HG02852 (cell line): ENCODE measurements around the gene ABCC8.

Experiments
- ATAC-seq: cut with Tn5 transposase; IDR thresholded peaks from one replicate; pipeline ENCODE4 v1.9.1; 2021; ENCODE audit warnings: mild to moderate bottlenecking, moderate library complexity; ENCODE audit not compliant: unreplicated experiment

ABCC8 gene

DNA sequence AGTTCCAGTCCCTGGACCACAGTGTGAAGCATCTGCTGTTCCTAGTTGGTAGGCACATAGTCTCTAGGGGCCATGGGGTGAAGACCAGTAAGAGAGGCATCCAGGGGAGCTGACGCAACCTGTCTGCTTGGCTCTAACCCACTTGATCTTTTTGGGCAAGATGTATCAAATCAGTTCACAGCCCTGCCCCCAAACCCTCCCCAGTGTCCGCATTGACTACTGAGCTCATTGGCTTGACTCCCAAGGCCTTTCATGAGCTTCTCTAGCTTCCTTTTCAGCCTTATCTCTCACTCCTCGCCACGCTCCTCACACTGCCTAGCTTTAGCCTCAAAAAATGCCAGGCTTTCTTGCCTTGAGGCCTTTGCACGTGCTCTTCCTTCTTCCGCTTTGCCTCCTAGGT is 29.7 kb upstream of the ABCC8 start:
- ATAC-seq: no peak

DNA sequence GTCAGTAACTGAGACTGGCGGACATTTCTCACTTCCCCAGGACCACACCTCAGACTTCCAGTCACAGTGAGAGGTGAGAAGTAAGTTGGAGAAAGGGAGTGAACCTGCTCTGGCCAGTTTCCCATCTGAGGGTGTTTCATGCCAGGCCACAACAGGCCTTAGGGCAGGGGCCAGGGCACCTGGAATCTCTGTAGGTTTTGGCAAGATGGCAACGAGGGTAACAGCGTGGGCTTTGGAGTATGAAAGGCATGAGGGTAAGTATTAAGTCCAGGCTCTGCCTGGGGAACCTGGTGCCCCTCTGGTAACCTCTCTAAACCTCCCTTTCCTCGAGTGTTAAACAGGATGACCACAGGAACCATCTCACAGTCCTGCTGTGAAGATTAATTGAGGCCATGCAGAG is 28.5 kb upstream of the ABCC8 start:
- no peak for ATAC-seq

DNA sequence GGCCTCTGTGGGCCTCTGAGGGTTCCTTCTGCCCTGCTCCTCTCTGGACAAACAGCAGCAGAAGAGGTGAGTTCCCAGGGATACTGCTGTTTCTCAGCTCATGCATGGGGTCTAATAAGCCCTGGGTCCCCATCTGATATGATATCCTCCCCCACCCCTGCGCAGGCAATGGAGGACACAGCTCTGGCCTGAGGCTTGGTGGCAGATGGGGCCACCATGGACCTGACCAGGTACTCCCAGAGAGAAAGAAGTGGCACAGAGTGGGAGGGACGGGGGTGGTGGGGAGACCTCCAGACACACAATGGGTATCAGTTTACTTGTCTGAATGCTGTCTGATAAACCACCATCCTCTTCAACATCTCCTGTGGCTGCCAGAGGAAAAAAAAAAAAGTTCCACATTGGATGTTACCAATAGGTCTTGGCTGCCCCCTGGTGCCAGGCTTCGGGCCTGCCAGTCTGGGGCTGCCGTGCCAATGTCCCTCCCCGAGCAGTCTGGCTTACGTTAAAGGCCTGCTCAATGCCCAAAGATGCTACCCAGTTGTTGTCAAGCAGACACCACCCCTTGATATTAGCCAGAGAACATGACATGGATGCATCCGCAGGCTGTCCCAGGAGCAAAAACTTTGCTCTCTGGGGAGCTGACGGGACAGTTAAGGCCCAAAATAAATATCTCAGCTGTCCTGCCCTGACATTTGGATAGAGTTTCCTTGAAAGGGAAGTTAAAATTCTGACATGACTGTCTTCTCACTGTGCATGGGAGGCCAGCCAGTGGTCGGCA is 27.9 kb upstream of the ABCC8 start:
- ATAC-seq: peak; percentile 62

DNA sequence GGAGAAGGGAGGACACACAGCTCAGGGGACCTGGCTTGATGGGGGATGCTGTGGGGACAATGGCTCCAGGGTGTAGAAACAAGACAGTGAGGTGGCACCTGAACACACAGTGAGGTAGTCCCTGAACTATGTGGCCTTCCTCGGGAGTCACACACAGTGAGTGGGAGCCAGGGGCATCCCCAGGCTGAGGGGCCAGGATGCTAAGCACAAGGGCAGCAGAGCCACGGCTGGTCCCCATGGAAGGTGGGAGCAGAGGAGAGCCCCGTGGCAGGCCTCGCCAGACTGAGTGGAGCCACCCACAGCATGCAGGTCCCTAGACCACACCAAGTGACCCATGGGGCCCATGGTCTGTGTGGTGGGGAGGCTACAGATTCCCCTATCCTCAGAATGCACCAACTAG is 26.0 kb upstream of the ABCC8 start:
- no peak for ATAC-seq

DNA sequence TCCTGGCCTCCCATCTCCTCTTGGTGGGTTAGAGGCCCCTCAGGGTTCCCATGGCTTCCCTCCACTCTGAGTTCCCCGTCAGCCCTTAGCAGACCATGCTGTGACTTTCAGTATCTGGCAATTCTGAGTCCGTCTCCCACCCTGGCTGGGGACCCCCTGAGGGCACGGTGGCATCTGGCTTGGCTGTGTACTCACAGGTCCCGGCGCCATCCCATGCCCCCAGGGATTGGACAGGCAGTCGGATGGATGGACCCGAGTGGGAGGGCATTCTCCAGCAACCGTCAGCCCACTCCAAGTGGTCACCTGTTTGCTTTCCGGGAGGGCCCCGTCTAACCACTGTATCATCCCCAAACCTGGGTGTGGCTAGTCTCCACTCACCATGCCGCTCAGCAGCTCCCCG is 24.0 kb upstream of the ABCC8 start:
- ATAC-seq: no peak

DNA sequence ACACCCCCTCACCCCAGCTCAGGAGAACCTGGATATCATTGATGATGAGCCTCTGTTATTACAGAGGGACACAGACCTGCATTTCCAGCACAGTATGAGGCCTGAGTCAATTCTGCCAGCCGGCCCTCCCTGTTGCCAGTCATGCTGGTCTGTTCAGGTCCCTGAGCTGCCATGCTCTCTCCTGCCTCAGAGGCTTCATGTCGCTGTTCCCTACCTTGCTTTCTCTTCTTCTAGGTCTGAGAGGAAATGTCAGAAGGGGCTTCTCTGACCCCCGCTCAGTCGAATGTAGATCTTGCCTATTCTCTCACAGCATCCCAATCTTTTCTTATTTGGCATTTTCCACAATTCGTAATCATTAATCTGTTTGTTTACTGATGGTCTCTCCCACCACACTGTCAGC is 21.8 kb upstream of the ABCC8 start:
- ATAC-seq: no peak

DNA sequence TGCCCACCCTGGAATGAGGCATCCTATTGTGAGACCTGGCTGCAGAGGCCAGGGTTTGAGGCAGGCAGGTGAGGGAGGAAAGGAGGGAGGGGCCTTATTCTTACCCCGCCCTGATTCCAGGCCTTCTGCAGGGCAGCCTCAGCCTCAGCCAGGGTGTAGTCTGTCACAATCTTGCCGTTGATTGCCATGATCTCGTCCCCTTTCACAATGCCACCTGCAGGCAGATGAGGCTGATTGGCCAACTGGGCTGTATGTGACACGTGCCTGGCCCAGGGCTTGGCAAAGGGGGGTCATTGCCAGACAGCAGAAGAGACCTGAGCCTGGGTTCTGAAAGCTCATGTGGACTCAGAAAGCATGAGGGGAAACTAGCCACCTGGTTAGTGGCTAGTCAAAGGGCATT is 21.4 kb upstream of the ABCC8 start:
- peak; percentile 7 for ATAC-seq

DNA sequence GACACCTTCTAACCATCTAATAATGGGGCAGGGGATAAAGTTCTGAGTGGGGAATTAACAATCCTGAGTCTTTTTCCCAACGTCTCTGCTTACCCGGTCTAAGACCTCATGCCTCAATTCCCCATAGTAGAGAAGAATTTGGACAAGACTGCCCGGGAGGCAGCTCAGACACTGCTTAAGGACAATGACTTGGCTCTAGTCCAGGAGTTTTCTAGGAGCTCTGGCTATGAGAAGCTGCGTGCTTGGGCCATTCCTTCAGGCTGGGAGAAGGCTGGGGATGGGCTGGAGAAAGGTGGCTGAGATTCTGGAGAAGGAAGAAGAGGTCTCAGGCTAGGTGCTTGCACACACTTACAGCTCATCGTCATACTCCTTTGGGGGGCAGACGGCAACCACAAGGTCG is 19.8 kb upstream of the ABCC8 start:
- ATAC-seq: no peak

DNA sequence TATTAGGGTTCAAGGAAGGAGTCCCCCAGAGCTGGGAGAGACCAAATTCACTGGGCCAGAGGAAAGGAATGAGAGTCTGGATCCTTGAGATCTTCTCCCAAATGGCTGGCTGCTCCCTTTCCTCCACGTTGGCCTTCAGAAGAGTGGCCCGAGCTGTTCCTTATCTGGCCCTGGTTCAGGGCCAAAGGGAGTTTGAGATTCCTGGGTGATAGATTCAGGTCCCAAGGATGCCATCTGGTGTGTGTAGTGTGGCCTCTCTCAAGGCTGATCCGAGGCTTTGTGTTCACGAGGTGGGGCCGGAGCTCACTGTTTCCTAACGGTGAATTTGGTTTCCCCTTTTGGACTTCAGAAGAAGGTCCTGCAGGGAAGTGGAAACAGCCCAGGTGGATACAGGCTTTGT is 17.4 kb upstream of the ABCC8 start:
- no peak for ATAC-seq

DNA sequence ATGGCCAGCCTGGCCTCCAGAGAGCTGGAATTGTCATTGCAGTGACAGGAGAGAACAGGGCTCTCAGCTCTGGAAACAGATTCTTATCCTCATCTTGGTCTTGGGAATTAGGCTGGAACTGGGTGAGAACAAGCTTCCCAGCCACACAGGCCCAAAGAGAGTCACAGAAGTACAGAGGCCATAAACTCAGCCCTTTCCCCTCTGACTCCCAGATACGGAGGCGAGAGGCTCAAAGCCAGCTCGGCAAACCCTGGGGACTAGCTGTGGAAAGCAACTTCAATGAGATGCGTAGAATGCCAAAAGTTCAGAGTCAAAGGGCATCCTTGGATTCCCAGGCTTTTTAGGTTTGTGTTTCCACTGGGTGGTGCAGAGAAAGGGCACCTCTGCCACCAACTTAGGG is 14.3 kb upstream of the ABCC8 start:
- no peak for ATAC-seq

DNA sequence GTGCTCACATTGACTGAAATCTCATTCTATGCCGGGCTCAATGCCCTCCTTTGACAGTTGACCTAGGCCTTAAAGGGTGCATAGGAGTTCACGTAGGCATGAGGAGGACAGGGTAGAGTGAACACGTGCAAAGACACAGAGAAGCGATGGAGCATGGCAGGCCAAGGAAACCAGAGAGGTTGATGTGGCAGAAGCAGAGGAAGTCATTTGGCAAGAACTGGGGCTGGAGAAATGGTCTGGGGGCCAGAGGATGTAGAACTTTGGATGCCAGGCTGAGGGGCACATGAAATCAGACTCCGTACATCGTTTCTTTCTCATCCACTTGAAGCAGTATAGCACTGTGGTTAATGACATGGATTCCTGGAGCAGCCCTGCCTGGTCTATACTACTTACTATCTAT is 13.6 kb upstream of the ABCC8 start:
- no peak for ATAC-seq

DNA sequence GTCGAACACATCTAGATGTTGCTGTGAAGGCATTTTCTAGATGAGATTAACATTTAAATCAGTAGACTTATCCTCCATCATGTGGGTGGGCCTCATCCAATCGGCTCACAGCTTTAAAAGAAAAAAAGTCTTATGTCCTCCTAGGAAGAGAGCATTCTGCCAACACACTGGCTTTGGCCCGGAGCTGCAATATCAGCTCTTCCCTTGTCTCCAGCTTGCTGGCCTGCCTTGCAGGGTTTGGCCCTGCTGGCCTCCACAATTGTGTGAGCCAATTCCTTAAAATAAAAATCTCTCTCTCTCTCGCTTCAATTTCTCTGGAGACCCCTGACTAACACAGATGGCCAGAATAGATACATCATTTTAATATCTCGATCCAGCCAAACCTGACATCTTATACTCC is 13.1 kb upstream of the ABCC8 start:
- no peak for ATAC-seq

DNA sequence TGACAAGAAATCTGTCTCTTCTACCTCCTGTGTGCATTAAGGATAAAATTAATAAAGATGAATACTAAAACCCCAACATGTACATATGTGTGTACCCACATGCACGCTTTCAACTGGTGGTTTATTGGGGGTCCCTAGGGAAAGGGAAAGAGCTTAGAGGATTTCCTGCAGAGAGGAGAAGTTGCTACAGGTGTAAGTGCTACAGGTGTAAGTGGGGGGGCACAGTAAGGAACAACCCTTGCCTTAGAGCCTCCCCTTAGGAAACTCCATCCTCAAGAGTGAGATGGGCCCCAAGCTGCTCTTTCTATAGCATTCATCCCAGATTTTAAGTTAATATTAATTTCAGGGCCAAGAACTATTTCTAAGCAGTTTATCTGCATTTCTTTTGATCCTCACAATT is 11.9 kb upstream of the ABCC8 start:
- ATAC-seq: no peak

DNA sequence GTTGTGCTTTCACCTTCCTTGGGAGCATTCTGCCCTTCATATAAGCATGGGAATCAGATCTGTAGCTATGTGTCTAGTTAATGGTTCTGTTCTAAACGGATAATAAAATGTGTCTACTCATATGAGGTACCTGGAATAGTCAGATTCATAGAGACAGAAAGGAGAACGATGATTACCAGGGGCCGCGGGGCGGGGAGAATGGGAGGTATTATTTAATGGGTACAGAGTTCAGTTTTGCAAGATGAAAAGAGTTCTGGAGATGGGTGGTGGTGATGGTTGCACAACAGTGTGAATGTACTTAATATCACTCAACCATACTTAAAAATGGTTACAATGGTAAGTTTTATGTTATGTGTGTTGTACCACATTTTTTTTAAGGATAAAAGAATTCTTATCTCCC is 10.0 kb upstream of the ABCC8 start:
- ATAC-seq: no peak

DNA sequence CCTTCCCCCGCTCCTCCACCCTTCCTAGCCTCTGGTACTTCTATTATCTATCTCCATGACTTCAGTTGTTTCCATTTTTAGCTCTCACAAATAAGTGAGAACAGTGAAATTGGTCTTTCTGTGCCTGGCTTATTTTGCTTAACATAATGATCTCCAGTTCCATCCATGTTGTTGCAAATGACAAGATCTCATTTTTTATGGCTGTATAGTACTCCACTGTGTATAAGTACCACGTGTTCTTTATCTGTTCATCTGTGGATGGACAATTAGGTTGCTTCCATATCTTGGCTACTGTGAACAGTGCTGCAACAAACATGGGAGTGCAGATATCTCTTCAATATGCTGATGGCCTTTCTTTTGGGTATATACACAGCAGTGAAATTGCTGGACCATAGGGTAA is 6.9 kb upstream of the ABCC8 start:
- ATAC-seq: no peak

DNA sequence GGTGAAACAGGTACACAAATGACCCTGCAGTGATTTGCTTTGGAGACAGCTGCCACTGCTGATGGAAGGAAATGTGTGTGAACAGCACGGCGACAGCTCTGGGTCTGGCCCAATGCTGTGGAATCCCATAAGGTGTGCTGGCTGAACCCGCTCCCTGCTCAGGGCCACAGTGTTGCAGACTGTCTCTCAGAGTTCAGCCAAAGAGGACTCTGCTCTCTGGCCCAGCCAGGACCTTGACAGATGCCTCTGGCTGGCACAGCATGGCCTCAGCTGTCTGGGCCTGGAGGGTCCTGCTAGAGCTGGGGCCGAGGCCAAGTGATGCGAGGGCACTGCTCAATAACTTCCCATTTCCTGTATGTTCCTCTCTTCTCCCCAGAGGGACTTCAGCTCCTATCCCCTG is 5.3 kb upstream of the ABCC8 start:
- ATAC-seq: no peak

DNA sequence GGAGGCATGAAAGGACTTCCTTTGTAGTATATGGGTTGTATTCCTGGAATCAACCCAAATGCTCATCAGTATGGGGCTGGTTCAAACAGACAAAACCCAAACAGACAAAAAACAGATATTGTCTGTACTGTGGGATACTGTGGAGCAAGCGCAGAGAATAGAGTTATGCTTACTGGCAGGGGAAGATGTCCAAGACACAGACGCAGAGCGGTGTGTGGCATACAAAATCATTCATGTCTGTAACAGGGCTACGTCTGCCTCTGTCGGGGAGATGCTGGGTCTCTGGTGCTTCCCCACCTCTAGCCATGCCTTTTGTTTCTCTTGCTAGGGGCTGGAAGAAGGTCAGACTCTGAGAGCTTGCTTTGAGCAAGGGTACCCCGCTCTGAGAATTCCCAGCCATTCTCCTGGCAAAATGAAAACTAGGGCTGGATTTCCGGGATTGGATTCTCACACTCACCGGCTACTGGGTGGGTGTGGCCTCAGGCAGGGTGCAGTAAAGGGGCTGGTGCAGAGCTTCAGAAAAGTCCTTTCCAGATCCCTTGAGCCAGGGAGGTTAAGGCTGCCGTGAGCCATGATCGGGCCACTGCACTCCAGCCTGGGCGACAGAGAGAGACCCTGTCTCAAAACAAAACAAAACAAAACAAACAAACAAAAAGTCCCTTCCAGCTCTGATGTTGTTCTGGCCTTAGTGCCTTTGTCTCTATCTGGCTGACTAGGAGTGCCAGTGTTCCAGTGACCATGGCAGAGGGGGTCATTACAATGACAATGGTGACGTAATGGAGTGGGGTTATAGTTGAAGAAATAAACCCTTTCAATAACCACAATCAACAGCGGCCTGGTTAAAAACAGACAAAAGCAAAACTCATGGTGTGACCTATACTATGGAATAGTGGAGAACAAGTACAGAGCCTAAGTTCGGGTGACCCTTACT is 2.9 kb upstream of the ABCC8 start:
- ATAC-seq: no peak

DNA sequence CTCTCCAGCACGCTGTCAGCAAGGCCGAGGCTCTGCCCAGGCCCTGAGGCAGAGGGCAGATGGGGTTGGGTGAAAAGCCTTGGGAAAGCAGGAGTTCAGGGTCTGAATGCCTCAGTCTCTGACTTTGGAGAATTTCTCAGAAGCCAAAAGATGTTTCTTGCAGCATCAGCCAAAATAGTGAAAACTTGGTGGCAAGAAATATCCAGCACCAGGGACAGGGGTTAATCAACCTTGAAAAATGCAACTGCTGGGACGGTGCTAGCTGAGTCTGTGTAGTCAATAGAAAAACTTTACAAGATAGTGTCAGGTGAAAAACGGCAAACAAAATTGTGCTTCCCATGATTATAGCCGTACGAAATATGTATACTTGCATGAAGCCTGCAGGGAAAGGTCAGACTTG is 1.4 kb upstream of the ABCC8 start:
- ATAC-seq: no peak

DNA sequence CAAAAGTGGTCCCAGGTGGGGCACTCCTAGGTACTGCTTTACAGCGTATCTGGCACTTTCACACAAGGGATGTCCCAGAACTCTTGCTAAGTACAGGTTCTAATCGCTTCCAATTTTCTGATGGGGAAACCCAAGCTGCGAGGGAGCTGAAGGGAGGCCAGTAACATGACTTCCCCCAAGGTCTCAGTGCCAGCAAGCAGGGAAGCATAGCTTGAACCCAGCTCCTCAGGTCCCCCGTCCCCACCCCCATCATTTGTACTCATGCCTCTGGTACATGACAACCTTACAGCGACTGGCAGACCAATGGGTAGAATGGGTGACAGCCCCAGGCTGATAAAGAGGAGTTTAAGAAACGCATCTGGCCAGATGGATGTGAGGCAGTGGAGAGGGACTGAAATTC is 716 bp upstream of the ABCC8 start:
- ATAC-seq: no peak

DNA sequence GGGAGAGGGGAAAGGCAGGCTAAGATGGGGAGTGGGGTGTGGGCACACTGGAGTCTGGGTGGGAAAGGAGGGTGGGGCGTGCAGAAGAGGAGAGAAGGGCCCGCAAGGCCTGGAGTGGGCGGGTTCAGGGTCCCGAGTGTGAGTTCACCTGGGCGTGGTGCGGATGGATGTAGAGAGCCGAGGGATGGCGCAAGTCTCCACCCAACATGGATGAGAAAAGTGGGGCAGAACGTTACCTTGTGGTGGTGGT is 364 bp upstream of the ABCC8 start:
- ATAC-seq: no peak

DNA sequence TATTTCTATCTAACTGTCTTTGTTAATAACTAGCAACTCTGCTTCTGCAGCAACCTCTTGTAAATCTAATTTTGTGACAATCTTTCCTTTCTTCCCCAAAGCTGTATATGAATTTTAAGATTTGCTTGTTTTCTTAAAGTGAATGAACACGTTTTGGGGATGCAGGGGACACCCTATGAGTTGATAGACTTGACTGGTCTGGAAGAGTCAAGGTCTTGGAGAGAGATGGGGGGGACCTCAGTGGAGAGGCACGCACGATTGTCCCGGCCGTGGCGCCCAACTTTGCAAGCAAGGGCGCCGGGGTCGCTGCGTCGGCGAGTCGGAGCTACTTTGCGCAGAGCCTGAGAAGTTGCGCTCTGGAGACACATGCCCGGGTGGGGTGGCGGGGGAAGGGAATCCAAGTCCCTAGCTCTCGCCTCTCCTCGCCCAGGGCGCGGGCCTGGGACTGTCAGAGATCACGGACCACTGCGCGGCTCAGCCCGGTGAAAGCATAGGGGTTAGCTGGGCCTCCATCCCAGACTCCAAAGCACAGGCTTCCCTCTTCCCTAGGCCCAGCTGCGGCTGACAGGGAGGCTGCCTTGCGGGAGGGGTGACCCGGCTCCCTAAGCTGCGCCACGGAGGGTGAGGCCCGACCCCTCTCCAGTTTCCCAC is 854 bp downstream of the ABCC8 start:
- no peak for ATAC-seq

DNA sequence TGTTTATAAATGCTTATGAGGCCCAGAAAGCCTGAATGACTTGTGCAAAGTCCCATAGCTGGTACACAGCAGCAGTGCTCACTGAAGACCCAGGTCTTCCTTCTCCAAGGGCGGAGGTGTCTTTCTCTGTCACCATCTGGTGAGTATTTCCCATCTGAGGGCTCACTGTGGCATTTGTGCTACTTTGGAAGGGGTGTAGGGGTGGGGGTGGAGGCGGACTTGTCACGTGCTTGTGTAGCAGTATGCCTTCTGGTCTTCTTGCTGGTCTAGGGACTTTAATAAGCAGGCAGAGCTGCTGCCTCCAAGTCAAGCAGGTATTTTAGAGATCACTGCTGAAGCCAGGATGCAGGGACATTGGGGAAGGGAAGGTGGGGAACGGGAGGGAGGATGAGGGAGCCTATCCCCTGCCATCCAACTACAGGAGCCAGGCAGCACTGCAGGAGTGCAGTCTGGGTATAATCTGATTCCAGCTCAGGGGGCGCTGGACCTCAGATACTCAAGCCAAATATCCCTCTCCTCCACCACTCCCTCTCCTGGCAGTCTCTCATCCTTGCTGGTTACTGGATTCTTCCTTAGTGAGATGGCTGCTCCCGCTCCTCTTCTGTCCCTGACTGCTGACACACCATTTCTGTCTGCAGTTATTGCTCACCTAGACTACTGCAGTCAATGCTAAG is 3.4 kb downstream of the ABCC8 start:
- ATAC-seq: no peak
